Measurements from ENCODE around the gene TMEM116.

GRCh38 chr12:111893287-111893686 lies 119.7 kb downstream of the TMEM116 start:
- TF ChIP-seq, protein P1, sequence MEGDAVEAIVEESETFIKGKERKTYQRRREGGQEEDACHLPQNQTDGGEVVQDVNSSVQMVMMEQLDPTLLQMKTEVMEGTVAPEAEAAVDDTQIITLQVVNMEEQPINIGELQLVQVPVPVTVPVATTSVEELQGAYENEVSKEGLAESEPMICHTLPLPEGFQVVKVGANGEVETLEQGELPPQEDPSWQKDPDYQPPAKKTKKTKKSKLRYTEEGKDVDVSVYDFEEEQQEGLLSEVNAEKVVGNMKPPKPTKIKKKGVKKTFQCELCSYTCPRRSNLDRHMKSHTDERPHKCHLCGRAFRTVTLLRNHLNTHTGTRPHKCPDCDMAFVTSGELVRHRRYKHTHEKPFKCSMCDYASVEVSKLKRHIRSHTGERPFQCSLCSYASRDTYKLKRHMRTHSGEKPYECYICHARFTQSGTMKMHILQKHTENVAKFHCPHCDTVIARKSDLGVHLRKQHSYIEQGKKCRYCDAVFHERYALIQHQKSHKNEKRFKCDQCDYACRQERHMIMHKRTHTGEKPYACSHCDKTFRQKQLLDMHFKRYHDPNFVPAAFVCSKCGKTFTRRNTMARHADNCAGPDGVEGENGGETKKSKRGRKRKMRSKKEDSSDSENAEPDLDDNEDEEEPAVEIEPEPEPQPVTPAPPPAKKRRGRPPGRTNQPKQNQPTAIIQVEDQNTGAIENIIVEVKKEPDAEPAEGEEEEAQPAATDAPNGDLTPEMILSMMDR (IDR thresholded peaks at IDR 0.05; ENCODE audit: low read depth, low read length), result no peak
- no peak for TF ChIP-seq EZH2phosphoT487 (IDR thresholded peaks at IDR 0.05; ENCODE audit: low read depth)

Data from OCI-LY3 (cell line).